ENCODE measurements around the gene ABHD1.

The ABHD1 gene

DNA sequence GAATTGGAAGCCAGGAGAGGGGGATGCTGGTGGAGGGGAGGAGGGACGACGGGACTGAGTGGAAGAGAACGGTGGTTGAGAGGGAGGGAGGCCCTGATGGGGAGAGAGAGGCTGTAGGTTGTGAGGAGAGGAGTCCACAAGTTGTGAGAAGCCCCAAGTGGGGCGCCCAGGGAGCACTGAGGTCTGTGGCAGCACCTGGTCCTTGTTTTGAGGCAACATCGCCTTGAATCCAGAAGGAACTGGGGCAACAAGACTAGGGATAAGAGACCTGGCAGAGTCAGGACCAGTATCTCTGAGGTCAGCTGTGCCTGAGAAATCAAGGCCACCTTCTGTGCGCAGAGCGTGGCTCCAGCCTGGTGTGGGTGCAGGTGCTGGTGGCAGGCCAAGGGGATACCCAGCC, 14.5 kb downstream of the ABHD1 start:
- DNase-seq: no peak

DNA sequence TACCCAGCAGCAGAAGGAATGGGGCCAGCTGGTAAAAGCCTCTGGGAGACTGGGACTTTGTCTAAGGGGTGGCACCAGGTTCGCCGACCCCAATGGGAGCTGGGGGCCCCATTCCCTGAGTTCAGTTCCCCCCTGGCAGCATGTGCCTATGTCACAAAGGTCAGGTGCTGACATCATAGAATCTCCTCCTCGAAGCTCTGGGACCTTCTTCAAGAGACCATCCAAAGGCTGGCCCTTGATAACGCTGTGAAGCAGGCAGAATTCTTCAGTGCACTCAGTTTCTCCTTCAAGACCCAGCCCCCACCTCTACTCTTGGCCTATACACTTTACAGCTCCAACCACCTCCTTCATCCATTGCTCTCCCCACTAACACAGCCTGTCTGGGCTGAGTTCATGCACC, 15.7 kb downstream of the ABHD1 start, which contains the start of gene PRR30:
Gene PRR30, minus strand, starts transcription at position 101 of the 400 bp plus-strand sequence. CDS start 1,081 bp downstream, outside the sequence.
- no peak for DNase-seq

GRCh38 chr2:27143285-27143684, 19.7 kb downstream of the ABHD1 start:
- DNase-seq: no peak

DNA sequence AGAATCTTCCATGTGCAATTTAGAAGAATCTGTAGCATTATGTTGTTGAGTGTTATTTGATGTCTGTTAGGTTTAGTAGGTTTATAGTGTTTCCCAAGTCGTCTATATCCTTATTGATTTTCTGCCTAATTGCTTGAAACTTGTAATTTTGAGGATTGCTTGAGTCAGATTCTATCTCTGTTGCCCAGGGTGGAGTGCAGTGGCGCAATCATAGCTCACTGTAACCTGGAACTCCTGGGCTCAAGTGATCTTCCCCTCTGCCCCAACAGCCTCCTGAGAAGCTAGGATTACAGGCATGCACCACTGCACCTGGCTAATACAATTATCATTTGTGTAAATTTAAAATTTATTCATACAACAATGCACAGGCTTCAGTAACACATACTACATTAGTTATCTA, 22.1 kb downstream of the ABHD1 start:
- no peak for DNase-seq

DNA sequence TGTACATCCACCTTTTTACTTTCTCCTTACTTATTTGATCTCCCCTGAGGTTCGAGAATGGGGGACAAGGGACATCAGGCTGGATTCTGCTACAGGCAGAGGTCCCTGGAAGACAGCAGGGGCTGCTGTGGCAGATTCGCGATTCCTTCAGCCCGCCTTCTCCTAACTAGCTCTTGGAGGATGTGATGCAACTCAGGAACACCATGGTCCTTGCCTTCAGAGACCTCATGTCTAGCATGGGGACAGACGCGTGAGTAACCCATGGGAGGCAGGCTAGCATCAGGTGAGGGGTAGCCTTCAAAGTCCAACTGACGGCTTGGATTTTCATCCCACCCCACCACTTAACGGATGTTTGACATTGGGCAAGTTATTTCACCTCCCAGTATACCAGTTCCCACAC, 24.3 kb downstream of the ABHD1 start:
- no peak for DNase-seq

GRCh38 chr2:27148801-27149439, 25.3 kb downstream of the ABHD1 start, which contains the start of gene TCF23:
TCF23 (plus strand) TSS chr2:27149004; CDS start chr2:27149134, 130 bp downstream.
- DNase-seq: no peak

DNA sequence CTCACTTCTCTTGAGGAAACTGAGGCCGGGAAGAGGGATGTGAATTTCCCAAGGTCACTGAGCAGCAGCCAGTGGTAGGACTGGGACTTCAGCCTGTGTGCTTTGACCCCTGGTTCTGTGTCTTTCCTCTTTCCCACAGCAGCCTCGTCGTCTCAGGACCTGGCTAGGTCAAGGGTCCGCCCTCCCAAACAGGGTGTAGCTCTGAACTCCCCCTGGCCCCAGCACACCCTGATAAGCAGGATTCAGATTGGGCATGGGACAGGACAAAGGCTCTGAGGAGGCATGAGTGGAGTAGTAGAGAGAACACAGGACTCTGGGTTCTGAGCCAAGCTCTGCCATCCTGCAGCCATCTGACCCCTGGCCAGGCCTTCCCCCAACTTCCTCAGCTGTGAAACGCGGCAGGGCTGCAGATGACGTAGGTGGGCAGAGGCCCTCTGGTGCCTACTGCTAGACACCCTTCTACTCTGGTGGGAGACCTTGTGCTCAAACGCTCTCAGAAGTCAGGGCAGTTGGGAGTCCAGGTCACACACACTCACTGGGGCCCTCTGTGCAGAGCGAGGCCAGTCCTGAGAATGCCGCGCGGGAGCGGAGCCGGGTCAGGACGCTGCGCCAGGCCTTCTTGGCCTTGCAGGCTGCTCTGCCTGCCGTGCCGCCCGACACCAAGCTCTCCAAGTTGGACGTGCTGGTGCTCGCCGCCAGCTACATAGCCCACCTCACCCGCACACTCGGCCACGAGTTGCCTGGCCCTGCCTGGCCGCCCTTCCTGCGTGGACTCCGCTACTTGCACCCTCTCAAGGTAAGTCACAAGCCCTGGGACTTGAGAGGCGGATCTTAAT, 26.2 kb downstream of the ABHD1 start:
- DNase-seq: no peak

DNA sequence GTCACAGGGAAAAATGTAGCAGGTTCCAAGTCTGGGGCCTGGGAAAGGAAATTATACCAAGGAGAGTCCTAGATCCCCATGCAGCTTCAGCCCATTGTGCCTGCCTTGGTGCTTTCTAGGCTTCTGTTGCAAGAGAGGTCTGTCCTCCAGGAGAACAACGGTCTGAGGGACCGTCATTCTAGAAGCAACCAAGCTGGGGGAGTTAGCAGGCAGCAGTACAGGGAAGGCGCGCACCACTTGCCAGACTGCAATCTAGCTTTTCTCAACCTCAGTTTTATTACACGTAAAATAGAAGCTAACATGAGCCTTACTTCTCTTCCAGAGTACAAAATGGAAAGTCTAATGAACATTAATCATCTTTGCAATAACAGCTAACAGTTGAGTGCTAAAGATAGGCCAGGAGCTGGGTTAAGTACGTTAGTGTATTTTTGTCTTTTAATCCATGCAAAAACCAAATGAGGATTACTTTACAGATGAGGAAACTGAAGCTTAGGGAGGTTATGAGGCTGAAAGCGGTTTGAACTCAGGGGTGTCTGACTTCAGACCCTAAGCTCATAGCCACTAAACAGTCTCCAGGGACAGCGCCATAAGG, 27.1 kb downstream of the ABHD1 start:
- no peak for DNase-seq

- DNase-seq: no peak
These were observed 28.6 kb downstream of the ABHD1 start for GRCh38 chr2:27152102-27152795.

- no peak for DNase-seq
These were observed 29.3 kb downstream of the ABHD1 start for GRCh38 chr2:27152796-27153464.

- DNase-seq: no peak
These were observed 30.9 kb downstream of the ABHD1 start for GRCh38 chr2:27154488-27154887.

DNA sequence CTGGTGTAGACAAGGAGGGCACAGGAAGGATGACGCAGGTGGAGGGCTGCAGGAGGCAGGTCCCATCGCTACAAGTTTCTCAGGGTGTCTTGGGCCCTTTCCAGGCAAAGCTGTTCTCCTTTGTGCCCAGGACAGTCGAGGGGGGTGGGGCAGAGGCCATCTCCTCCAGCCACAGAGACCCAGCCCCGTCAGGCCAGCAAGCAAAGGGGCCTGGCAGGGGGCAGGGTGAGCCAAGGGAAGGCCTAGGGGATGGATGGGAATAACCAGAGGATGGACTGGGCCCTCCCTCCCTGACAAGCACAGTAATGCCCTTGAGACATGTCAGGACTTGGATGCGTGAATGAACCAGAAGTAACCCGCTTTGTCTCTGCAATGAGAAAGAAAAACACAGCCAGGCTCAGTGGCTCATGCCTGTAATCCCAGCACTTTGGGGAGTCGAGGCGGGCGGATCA, 31.5 kb downstream of the ABHD1 start:
- no peak for DNase-seq

GRCh38 chr2:27158468-27158867, 34.9 kb downstream of the ABHD1 start:
- no peak for DNase-seq

DNA sequence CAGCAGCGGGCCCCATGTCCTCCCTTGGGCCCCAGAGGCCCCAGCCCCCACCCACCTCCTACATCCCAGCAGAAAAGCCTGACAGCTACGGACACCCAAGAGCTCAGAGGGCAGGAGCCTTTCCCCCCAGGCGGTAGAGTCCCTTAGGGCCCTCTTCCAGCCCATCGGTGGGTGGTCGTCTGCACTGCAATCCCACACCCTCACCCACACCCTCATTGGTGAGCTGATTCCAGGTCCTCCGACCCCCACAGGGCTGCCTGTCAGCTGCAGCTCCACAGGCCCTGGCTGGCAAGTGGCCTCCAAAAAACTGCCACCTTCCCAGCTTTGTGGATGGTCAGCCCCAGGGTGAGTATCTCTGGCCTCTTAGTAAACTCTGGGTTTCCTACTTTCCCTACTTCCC, 35.7 kb downstream of the ABHD1 start:
- DNase-seq: no peak

- no peak for DNase-seq
These were observed 36.6 kb downstream of the ABHD1 start for GRCh38 chr2:27160191-27160590.

DNA sequence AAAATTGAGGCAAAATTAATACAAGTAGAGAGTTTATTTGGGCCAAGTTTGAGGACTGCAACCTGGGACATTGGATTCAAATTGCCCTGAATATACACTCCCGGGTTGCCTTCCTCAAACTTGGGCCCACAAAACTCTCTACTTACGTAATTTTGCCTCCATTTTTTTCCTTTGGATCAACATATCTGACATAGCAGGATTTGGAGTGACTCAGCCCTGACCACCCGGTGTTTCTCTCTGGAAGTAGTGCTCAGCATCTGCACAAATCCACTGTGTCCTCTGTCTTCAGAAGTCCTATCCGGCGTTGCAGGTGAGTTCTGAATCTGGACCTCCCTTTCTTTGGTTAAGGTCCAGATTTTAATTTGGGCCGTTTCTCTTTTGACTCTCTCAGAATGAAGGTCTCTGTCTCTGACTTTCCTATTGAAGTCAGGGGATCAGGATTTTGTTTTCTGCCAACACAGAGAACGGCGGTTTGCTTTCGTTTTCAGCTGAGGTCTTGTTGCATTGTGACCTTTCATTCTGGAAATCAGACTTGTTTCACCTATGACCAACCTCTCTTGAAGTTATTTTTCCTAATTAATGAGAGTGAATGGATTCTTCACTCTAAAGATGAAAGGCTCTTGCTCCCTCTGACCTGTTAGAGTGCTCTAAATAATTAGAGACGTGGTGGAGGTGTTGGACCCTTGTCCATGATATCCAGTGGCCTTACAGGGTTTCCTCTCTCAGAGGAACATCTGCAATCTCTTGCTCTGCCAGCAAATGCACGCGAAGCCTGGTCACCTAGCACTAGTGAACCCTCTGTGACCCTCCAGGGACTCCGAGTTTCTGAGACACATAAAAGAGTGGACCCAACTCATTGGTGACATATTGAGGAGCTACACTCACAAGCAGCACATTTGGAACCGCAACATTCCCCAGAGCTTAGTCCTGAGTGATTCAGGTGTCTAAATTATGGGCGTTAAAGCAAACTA, 38.8 kb downstream of the ABHD1 start:
- no peak for DNase-seq

DNA sequence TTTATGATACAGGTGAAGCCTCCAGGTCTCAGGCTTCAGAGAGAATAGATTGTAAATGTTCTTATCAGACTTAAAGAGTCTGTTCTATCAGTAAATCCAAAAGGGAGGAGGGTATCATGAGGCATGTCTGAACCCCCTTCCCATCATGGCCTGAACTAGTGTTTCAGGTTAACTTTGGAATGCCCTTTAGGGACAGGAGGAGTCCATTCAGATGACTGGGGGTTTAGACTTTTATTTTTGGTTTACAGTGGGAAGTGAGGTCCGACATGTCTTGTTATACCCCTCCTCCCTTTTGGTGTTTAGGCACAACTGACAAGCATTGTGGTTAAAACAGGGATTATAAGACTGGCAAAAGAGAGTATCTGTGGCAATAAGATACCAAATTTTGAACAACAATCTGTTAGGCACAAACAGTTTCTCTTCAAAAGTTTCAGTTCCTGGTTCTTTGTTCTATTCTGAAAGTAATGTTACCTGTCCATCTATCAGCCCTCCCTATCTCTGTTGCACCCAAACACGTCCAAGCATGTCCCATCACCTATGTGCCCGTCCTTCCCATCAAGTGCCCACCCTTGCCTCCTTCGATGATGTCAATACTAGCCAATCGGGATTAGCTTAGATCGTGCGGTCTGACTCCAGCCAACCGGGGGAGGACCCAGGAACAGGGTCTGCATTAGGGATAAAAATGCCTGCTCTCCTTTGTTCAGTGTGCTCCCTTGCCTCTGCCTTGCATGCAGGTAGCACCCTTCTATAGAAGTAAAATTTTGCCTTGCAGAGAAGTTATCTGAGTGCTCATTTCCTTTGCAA, 41.5 kb downstream of the ABHD1 start:
- DNase-seq: no peak

DNA sequence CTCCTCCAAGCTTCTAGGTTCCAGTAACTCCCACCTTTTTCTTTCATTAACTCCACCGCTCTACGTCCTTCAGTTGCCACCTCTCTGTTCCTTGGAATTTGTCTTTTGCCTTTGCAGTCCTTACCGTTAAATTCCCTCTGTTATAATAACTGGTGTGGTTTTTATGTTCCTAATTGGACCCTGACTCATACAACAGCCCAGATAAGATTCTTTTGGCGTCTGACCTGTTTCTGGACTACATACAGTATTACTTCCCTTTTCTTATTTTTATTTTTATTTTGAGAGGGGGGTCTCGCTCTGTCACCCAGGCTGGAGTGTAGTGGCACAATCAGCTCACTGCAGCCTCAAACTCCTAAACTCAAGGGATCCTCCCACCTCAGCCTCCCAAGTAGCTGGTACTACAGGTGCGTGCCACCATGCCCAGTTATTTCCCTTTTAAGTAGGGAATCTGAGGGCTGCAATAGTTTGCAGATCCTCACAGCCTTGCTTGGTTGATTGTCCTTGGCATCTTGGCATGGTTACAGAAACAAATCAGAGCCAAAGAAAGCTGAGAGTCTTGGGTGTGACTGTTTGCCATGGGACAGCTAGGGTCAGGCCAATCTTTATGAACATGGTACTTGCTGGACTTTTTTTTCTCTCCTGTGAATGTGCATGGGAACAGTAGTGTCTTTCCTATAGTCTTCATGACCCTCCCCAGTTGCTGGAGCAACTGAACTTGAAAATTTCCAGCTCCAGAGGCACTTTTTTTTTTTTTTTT, 47.1 kb downstream of the ABHD1 start:
- DNase-seq: no peak

DNA sequence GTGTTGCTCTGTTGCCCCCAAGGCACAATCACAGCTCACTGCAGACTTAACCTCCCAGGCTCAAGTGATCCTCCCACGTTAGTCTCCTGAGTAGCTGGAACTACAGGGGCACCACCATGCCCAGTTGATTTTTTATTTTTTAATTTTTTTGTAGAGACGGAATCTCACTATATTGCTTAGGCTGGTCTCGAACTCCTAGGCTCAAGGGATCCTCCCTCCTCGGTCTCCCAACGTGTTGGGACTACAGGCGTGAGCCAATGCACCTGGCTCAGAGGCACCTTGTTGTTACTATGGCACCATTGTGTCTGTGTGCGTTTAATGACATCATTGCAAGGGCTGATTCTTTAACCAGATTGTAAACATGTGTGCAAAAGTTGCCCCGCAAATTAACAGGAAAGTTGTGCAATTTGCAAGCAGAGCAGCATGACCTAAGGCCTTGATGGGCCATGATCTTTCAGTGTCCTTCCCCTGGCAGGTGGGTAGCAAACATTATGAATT, 47.8 kb downstream of the ABHD1 start:
- DNase-seq: no peak

GRCh38 chr2:27174638-27175037, 51.0 kb downstream of the ABHD1 start:
- DNase-seq: no peak

Measured in activated T-cell treated with anti-CD3 and anti-CD28 coated beads, Interleukin-2, amount 50 U/mL, for 1 hour (primary cell).